Measurements from ENCODE around the gene AGPS. TPM values are rescaled to one million over a fixed set of nuclear protein-coding genes. Genes with fewer than 3 reads are reported as not detected.
A peak's percentile ranks its signal among the peaks of the same experiment; 100 is the strongest.

AGPS gene
- polyA plus RNA-seq, 4 donors, result 42.2 to 50.0 (median 49.0) TPM

- no peak for DNase-seq (ENCODE audit: low read depth in 4 of 4, low spot score in 2 of 4)
Observed at GRCh38 chr2:177518754-177519153, 126.2 kb downstream of the AGPS start.

- no peak for DNase-seq (ENCODE audit: low read depth in 4 of 4, low spot score in 2 of 4)
Observed at GRCh38 chr2:177519534-177520115, 127.1 kb downstream of the AGPS start.

- peak; percentile 41 to 64 (median 51) for DNase-seq (ENCODE audit: low read depth in 4 of 4, low spot score in 2 of 4)
Observed at GRCh38 chr2:177520324-177520723, 127.8 kb downstream of the AGPS start.

- no peak for DNase-seq (ENCODE audit: low read depth in 4 of 4, low spot score in 2 of 4)
Observed at GRCh38 chr2:177523781-177524180, 131.2 kb downstream of the AGPS start.

GRCh38 chr2:177525351-177525924, 132.9 kb downstream of the AGPS start:
- no peak for DNase-seq (ENCODE audit: low read depth in 4 of 4, low spot score in 2 of 4)

- DNase-seq (ENCODE audit: low read depth in 4 of 4, low spot score in 2 of 4), result no peak
Observed at GRCh38 chr2:177528351-177528933, 135.9 kb downstream of the AGPS start.

- no peak for DNase-seq (ENCODE audit: low read depth in 4 of 4, low spot score in 2 of 4)
Observed at GRCh38 chr2:177529166-177529565, 136.6 kb downstream of the AGPS start.

- DNase-seq (ENCODE audit: low read depth in 4 of 4, low spot score in 2 of 4), result no peak
Observed at GRCh38 chr2:177530561-177530960, 138.0 kb downstream of the AGPS start.

- no peak for DNase-seq (ENCODE audit: low read depth in 4 of 4, low spot score in 2 of 4)
Observed at GRCh38 chr2:177531706-177532105, 139.1 kb downstream of the AGPS start.

- no peak for DNase-seq (ENCODE audit: low read depth in 4 of 4, low spot score in 2 of 4)
Observed at GRCh38 chr2:177532567-177532966, 140.0 kb downstream of the AGPS start.

GRCh38 chr2:177533253-177533652, 140.7 kb downstream of the AGPS start:
- no peak for DNase-seq (ENCODE audit: low read depth in 4 of 4, low spot score in 2 of 4)

GRCh38 chr2:177535000-177535399, 142.4 kb downstream of the AGPS start:
- no peak for DNase-seq (ENCODE audit: low read depth in 4 of 4, low spot score in 2 of 4)

GRCh38 chr2:177535958-177536504, 143.5 kb downstream of the AGPS start:
- no peak for DNase-seq (ENCODE audit: low read depth in 4 of 4, low spot score in 2 of 4)

GRCh38 chr2:177537213-177537612, 144.6 kb downstream of the AGPS start:
- no peak for DNase-seq (ENCODE audit: low read depth in 4 of 4, low spot score in 2 of 4)

GRCh38 chr2:177537636-177538035, 145.1 kb downstream of the AGPS start:
- DNase-seq (ENCODE audit: low read depth in 4 of 4, low spot score in 2 of 4), result no peak

GRCh38 chr2:177538323-177538722, 145.8 kb downstream of the AGPS start:
- no peak for DNase-seq (ENCODE audit: low read depth in 4 of 4, low spot score in 2 of 4)

- DNase-seq (ENCODE audit: low read depth in 4 of 4, low spot score in 2 of 4), result no peak
Observed at GRCh38 chr2:177540283-177540682, 147.7 kb downstream of the AGPS start.

- DNase-seq (ENCODE audit: low read depth in 4 of 4, low spot score in 2 of 4), result no peak
Observed at GRCh38 chr2:177541258-177541991, 148.9 kb downstream of the AGPS start.

GRCh38 chr2:177542396-177542795, 149.8 kb downstream of the AGPS start:
- DNase-seq (ENCODE audit: low read depth in 4 of 4, low spot score in 2 of 4), result no peak

- DNase-seq (ENCODE audit: low read depth in 4 of 4, low spot score in 2 of 4), result no peak
Observed at GRCh38 chr2:177543007-177543760, 150.6 kb downstream of the AGPS start.

GRCh38 chr2:177545143-177545542, 152.6 kb downstream of the AGPS start:
- DNase-seq (ENCODE audit: low read depth in 4 of 4, low spot score in 2 of 4), result no peak
